Measurements from ENCODE around the gene ZP1. TPM values are rescaled to one million over a fixed set of nuclear protein-coding genes. Genes with fewer than 3 reads are reported as not detected.

ZP1 gene
- total and polyA plus RNA-seq, 10 of the 15 experiments (the other 5 are each of a cell fraction or from before 2014, with no cell fraction given) = not detected

DNA sequence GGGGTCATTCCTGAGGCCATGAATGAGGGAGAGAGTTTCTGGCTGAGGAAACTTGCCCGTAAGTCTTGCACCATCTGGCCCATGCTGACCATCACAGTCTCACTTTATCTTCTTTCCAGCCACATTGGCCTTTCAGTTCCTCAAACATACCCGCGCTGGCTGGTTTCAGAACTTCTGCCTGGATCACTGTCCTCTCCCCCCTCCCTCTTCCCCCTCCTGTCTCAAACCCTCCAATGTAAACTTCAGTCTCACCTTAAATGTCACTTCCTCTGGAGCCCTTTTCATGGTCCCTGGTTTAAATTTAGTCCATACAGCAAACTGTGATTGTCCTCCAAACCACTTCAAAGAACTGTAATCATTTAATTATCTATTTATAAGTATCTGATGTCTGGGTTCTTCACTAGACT lies 42.9 kb downstream of the ZP1 start:
- WGBS (ENCODE audit: insufficient coverage, insufficient replicate concordance, low lambda C conversion rate, missing lambda C conversion rate) = 0% methylated on average over 3 of the region's 3 CpGs
- Histone ChIP-seq H3K4me1 (ENCODE audit: control insufficient read depth, insufficient read depth, low read length) (peaks cover 52% of the 10 kb centered on the region), H3K36me3 (ENCODE audit: control insufficient read depth in 2 of 2, insufficient read depth in 2 of 2, low read length in 1 of 2) (no peaks in the 10 kb centered on the region), H3K9me3 (replicated peaks; ENCODE audit: control insufficient read depth, insufficient read depth, low read length) (peaks cover 8% of the 10 kb centered on the region), H3K79me2 (ENCODE audit: control insufficient read depth, insufficient read depth, low read length) (peaks cover 17% of the 10 kb centered on the region), H3K27ac (ENCODE audit: control insufficient read depth, insufficient read depth) (peak overlapping the region; percentile 94), H3K9ac (ENCODE audit: control insufficient read depth, insufficient read depth, low read length) (peak overlapping the region; percentile 5; the same call in 1 of the 2 replicates), H3K4me2 (ENCODE audit: control insufficient read depth, insufficient read depth) (peak overlapping the region; percentile 78), H4K20me1 (ENCODE audit: control insufficient read depth, insufficient read depth) (no peaks in the 10 kb centered on the region), H3K27me3 (replicated peaks in 1 of 2; ENCODE audit: control insufficient read depth in 2 of 2, insufficient read depth in 2 of 2, low read length in 1 of 2) (no peaks in the 10 kb centered on the region), H2AFZ (ENCODE audit: control insufficient read depth, low read depth, low read length) (no peak overlapping the region), H3K4me3 (no peak overlapping the region)
- CTCF ChIA-PET = interaction anchor here (0.8 kb wide), 1 partner anchor 79 kb away, joined by 3 read pairs; no protein-coding TSS in a partner anchor
- peak; percentile 54 for ATAC-seq
- in situ Hi-C loops (cut with MboI) = no loop called here
- intact Hi-C loops (cut with micrococcal nuclease; ENCODE audit: unreplicated experiment) = no loop called here
- DNase-seq (ENCODE audit: low read depth, low spot score) = peak; percentile 94
- POLR2A ChIA-PET = no interaction called here
- SMC1A ChIA-PET (ENCODE audit: uncharacterized antibody, unreplicated experiment) = interaction anchor here (1.5 to 1.6 kb wide), 2 partner anchors 43 to 59 kb away, joined by 3 to 4 read pairs; no protein-coding TSS in a partner anchor
- peak; percentile 98 for FAIRE-seq
- RAD21 ChIA-PET (ENCODE audit: unreplicated experiment) = interaction anchor here (1.8 kb wide), 1 partner anchor 9 kb away, joined by 4 read pairs; no protein-coding TSS in a partner anchor
- no TSS peak for BruUV-seq (replicated peaks)
- TF ChIP-seq YY1 (IDR thresholded peaks at IDR 0.05; ENCODE audit: low read depth, low read length) = peak; percentile 44; the same call in 1 of the 2 replicates
- peak; percentile 96 for TF ChIP-seq TCF7 (IDR thresholded peaks at IDR 0.05; ENCODE audit: borderline replicate concordance)
- TF ChIP-seq POU2F2 (IDR thresholded peaks at IDR 0.05; ENCODE audit: borderline replicate concordance, low read depth, low read length) = peak; percentile 82; the same call in 2 of the 3 replicates
- TF ChIP-seq MYC (IDR thresholded peaks at IDR 0.05; ENCODE audit: insufficient read depth, insufficient read length, insufficient replicate concordance, low read length, severe bottlenecking) = no peak
- no peak for TF ChIP-seq STAT3 (IDR thresholded peaks at IDR 0.05; ENCODE audit: low read depth, low read length)
- TF ChIP-seq SPI1 (IDR thresholded peaks at IDR 0.05; ENCODE audit: borderline replicate concordance, insufficient read depth, low read depth, low read length) = peak; percentile 99
- TF ChIP-seq TCF3 (IDR thresholded peaks at IDR 0.05; ENCODE audit: borderline replicate concordance, insufficient read depth, low read depth, low read length) = peak; percentile 95; the same call in 1 of the 2 replicates
- peak; percentile 90; the same call in 1 of the 2 replicates for TF ChIP-seq RCOR1 (conservative IDR thresholded peaks at IDR 0.05; ENCODE audit: low read depth, low read length)
- TF ChIP-seq EP300 (IDR thresholded peaks at IDR 0.05; ENCODE audit: borderline replicate concordance in 1 of 2, control insufficient read depth in 1 of 2, low read depth in 2 of 2, low read length in 2 of 2) = peak; percentile 88 to 97; a peak in 3 of 4 replicates
- TF ChIP-seq ZBED1 (IDR thresholded peaks at IDR 0.05; ENCODE audit: borderline replicate concordance) = peak; percentile 60; the same call in 1 of the 2 replicates
- TF ChIP-seq ZNF622 (IDR thresholded peaks at IDR 0.05) = no peak
- TF ChIP-seq FOXM1 (IDR thresholded peaks at IDR 0.05; ENCODE audit: low read depth, low read length) = no peak
- TF ChIP-seq JUND (IDR thresholded peaks at IDR 0.05; ENCODE audit: low read depth, low read length) = no peak
- peak; percentile 91 for TF ChIP-seq NBN (IDR thresholded peaks at IDR 0.05)
- TF ChIP-seq TCF12 (IDR thresholded peaks at IDR 0.05; ENCODE audit: low read depth, low read length) = peak; percentile 98
- peak in 1 of 2 experiments; percentile 79; a peak in 2 of 4 replicates for TF ChIP-seq SRF (IDR thresholded peaks at IDR 0.05; ENCODE audit: low read depth in 2 of 2, low read length in 2 of 2)
- TF ChIP-seq MYB (IDR thresholded peaks at IDR 0.05; ENCODE audit: borderline replicate concordance, low read depth, low read length) = no peak
- TF ChIP-seq SMAD5 (IDR thresholded peaks at IDR 0.05; ENCODE audit: low read depth) = no peak
- 0 out of 2 replicates have a peak, but pooled peaks have one; percentile 20 for TF ChIP-seq POLR2A (IDR thresholded peaks at IDR 0.05; ENCODE audit: low read depth, low read length)
- 0 out of 2 replicates have a peak, but pooled peaks have one; percentile 48 for TF ChIP-seq MXI1 (IDR thresholded peaks at IDR 0.05; ENCODE audit: low read depth, low read length)
- TF ChIP-seq SMC3 (IDR thresholded peaks at IDR 0.05; ENCODE audit: borderline replicate concordance, low read length) = no peak
- peak; percentile 98 for TF ChIP-seq PAX5 (IDR thresholded peaks at IDR 0.05; ENCODE audit: borderline replicate concordance, low read depth, low read length)
- peak; percentile 95 for TF ChIP-seq TBL1XR1 (IDR thresholded peaks at IDR 0.05; ENCODE audit: low read depth, low read length)
- TF ChIP-seq SMAD1 (IDR thresholded peaks at IDR 0.05; ENCODE audit: low read depth, partially characterized antibody) = no peak
- TF ChIP-seq, protein P1, sequence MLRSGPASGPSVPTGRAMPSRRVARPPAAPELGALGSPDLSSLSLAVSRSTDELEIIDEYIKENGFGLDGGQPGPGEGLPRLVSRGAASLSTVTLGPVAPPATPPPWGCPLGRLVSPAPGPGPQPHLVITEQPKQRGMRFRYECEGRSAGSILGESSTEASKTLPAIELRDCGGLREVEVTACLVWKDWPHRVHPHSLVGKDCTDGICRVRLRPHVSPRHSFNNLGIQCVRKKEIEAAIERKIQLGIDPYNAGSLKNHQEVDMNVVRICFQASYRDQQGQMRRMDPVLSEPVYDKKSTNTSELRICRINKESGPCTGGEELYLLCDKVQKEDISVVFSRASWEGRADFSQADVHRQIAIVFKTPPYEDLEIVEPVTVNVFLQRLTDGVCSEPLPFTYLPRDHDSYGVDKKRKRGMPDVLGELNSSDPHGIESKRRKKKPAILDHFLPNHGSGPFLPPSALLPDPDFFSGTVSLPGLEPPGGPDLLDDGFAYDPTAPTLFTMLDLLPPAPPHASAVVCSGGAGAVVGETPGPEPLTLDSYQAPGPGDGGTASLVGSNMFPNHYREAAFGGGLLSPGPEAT (IDR thresholded peaks at IDR 0.05; ENCODE audit: low read depth) = peak; percentile 85; the same call in 1 of the 2 replicates
- peak; percentile 96 for TF ChIP-seq NR2F1 (conservative IDR thresholded peaks at IDR 0.05)
- peak; percentile 97 for TF ChIP-seq BCL11A (IDR thresholded peaks at IDR 0.05; ENCODE audit: low read depth, low read length)
